T-helper 1 cell (primary cell): ENCODE data around the gene GORASP1.
"Not testable (repeated sequence)": the region's sequence is repeated elsewhere in the genome, so short reads cannot be mapped to it uniquely, and the experiment has no call there.

Experiments
- DNase-seq, 5 donors: peaks; one replicate each; pipeline ENCODE4 v3.0.0-alpha.2; 2012 to 2020

GORASP1 gene

GRCh38 chr3:39064646-39065045 is 42.8 kb downstream of the GORASP1 start:
- no peak for DNase-seq

- DNase-seq, result no peak
Measured at GRCh38 chr3:39063143-39063542, 44.3 kb downstream of the GORASP1 start.

- no peak for DNase-seq
Measured at GRCh38 chr3:39062180-39062579, 45.2 kb downstream of the GORASP1 start.

GRCh38 chr3:39061228-39061627 is 46.2 kb downstream of the GORASP1 start:
- DNase-seq, result not testable (repeated sequence)

- no peak for DNase-seq
Measured at GRCh38 chr3:39056151-39056550, 51.3 kb downstream of the GORASP1 start.

GRCh38 chr3:39053696-39054095 is 53.7 kb downstream of the GORASP1 start:
- DNase-seq, result no peak

- DNase-seq, result no peak
Measured at GRCh38 chr3:39052583-39052982, 54.8 kb downstream of the GORASP1 start.

- DNase-seq, result peak; percentile 79 to 94 (median 89)
Measured at GRCh38 chr3:39051649-39052561, 55.5 kb downstream of the GORASP1 start, which contains the start of the genes SCN11A and WDR48. Gene SCN11A, minus strand, starts transcription at chr3:39051944. Its CDS starts 101,582 bp downstream, at chr3:38950362. Gene WDR48, plus strand, starts transcription at chr3:39052016. Its CDS starts 10 bp downstream, at chr3:39052026.

- DNase-seq, result no peak
Measured at GRCh38 chr3:39050029-39050428, 57.4 kb downstream of the GORASP1 start.
